Esophagus squamous epithelium (tissue), 4 donors: ENCODE data around the gene PREPL. TPM values are rescaled to one million over a fixed set of nuclear protein-coding genes. Genes with fewer than 3 reads are reported as not detected.

Experiments
- total RNA-seq, 4 donors: library from RNA; depleted of rRNA; stranded (reverse); fragments of >200 nt; gene quantifications; one replicate each; pipeline ENCODE4 v1.1.0, GENCODE V29; 2016

Gene PREPL
- total RNA-seq, 4 donors from 2014 or later = 18.5 to 25.7 (median 23.2) TPM

Other genes starting within 250 kb of the PREPL start
- gene PPM1B, start 192.6 kb downstream of the PREPL start, total RNA-seq = 10 to 100 TPM; 14.9 to 53.8 (median 19.1) TPM
- gene SLC3A1, start 86.0 kb downstream of the PREPL start, total RNA-seq = under 1 TPM in 1 of 4 donors, not detected in 3; 0.38 TPM
- 10 to 100 TPM in 2 of 4 donors, 1 to 10 TPM in 2; 5.7 to 14.4 (median 10.6) TPM for gene CAMKMT, start 453 bp upstream of the PREPL start, total RNA-seq